A673 (cell line): ENCODE data around the gene USP53. TPM values are rescaled to one million over a fixed set of nuclear protein-coding genes. Genes with fewer than 3 reads are reported as not detected.

Experiments
- BruUV-seq: library from RNA; stranded (reverse); fragments of 400-500 nt; replicated peaks from 2 replicates; lab custom pipeline; 2021; lab: Mats Ljungman, UMichigan
- CTCF ChIA-PET: fragments of 300-600 bp; sonication (Branson Sonifier 250); formaldehyde crosslinking; loops from one replicate; lab custom pipeline; 2022; ENCODE audit warnings: antibody characterized with exemption; lab: Charles Lee
- POLR2A ChIA-PET: fragments of 300-600 bp; sonication (Branson Sonifier 250); formaldehyde crosslinking; loops from one replicate; lab custom pipeline; 2022; ENCODE audit warnings: antibody characterized with exemption; ENCODE audit not compliant: low non-redundant PET; lab: Charles Lee
- DNase-seq: peaks from one replicate; pipeline ENCODE4 v3.0.0-alpha.2; 2015; ENCODE audit warnings: low spot score
- H3K27ac ChIP-seq: fragments of 200-600 bp; sonication (generic); 2 replicates; pipeline ENCODE4 v1.5.1; 2016; ENCODE audit warnings: mixed run types, low read depth, mild to moderate bottlenecking, mixed read lengths, antibody characterized with exemption, low read length; ENCODE audit not compliant: poor library complexity, severe bottlenecking
- H3K27me3 ChIP-seq: fragments of 200-600 bp; sonication (generic); replicated peaks from 2 replicates; pipeline ENCODE4 v1.6.1; 2017; ENCODE audit warnings: mixed run types, low read depth, mild to moderate bottlenecking, mixed read lengths, antibody characterized with exemption, low read length; ENCODE audit not compliant: insufficient read depth, poor library complexity
- H3K36me3 ChIP-seq: fragments of 200-600 bp; sonication (generic); 2 replicates; pipeline ENCODE4 v1.6.1; 2016; ENCODE audit warnings: mixed run types, mild to moderate bottlenecking, mixed read lengths, antibody characterized with exemption, low read length; ENCODE audit not compliant: insufficient read depth, poor library complexity, severe bottlenecking
- H3K4me1 ChIP-seq: fragments of 200-600 bp; sonication (generic); 2 replicates; pipeline ENCODE4 v1.6.1; 2017; ENCODE audit warnings: mixed run types, mild to moderate bottlenecking, mixed read lengths, antibody characterized with exemption, low read length; ENCODE audit not compliant: insufficient read depth, poor library complexity, severe bottlenecking
- H3K4me3 ChIP-seq: fragments of 200-600 bp; sonication (generic); 2 replicates; pipeline ENCODE4 v1.5.1; 2016; ENCODE audit warnings: low read depth, mixed run types, mild to moderate bottlenecking, mixed read lengths, low read length; ENCODE audit not compliant: poor library complexity, severe bottlenecking
- H3K9me3 ChIP-seq: fragments of 200-600 bp; sonication (generic); 2 replicates; pipeline ENCODE4 v1.6.1; 2016; ENCODE audit warnings: mixed run types, low read depth, mild to moderate bottlenecking, mixed read lengths, antibody characterized with exemption, low read length; ENCODE audit not compliant: poor library complexity, severe bottlenecking
- EZH2 ChIP-seq: fragments of 200-600 bp; sonication (generic); IDR thresholded peaks from 2 replicates; pipeline ENCODE4 v1.6.1; 2017; ENCODE audit warnings: borderline replicate concordance, low read depth, mild to moderate bottlenecking, mixed read lengths, antibody characterized with exemption, low read length; ENCODE audit not compliant: poor library complexity, severe bottlenecking
- intact Hi-C: fragments of 100-400 bp; cut with micrococcal nuclease; formaldehyde crosslinking; loops from one replicate; pipeline ENCODE4 v1.10.0; 2022; ENCODE audit not compliant: unreplicated experiment
- total RNA-seq: library from RNA; stranded (reverse); gene quantifications from 2 replicates; pipeline ENCODE4 v1.2.3, GENCODE V29; 2021
- TF ChIP-seq, protein P1 (sequence below): fragments of 300-800, 200-600 bp; sonication (generic); conservative IDR thresholded peaks from 2 replicates; pipeline ENCODE4 v1.5.1; 2017; ENCODE audit warnings: low read depth, mild to moderate bottlenecking, antibody characterized with exemption, low read length, moderate library complexity, mixed read lengths

Gene USP53
- total RNA-seq, 1 experiment from 2014 or later, result 12.2 TPM

- Histone ChIP-seq H3K9me3 (no peaks in the 10 kb centered on the region), H3K4me1 (peaks cover 12% of the 10 kb centered on the region), H3K27ac (no peak overlapping the region), H3K36me3 (no peaks in the 10 kb centered on the region), H3K4me3 (no peak overlapping the region), H3K27me3 (no peaks in the 10 kb centered on the region)
- DNase-seq, result no peak
- no TSS peak for BruUV-seq
- intact Hi-C loops, result no loop called here
- TF ChIP-seq, protein P1, sequence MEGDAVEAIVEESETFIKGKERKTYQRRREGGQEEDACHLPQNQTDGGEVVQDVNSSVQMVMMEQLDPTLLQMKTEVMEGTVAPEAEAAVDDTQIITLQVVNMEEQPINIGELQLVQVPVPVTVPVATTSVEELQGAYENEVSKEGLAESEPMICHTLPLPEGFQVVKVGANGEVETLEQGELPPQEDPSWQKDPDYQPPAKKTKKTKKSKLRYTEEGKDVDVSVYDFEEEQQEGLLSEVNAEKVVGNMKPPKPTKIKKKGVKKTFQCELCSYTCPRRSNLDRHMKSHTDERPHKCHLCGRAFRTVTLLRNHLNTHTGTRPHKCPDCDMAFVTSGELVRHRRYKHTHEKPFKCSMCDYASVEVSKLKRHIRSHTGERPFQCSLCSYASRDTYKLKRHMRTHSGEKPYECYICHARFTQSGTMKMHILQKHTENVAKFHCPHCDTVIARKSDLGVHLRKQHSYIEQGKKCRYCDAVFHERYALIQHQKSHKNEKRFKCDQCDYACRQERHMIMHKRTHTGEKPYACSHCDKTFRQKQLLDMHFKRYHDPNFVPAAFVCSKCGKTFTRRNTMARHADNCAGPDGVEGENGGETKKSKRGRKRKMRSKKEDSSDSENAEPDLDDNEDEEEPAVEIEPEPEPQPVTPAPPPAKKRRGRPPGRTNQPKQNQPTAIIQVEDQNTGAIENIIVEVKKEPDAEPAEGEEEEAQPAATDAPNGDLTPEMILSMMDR, result no peak
- no peak for TF ChIP-seq EZH2
- ChIA-PET CTCF (no interaction called here), POLR2A (no interaction called here)
Measured at GRCh38 chr4:119209586-119209985, 2.9 kb upstream of the USP53 start.

GRCh38 chr4:119210775-119211174 lies 1.7 kb upstream of the USP53 start:
- no TSS peak for BruUV-seq
- Histone ChIP-seq H3K27me3 (no peaks in the 10 kb centered on the region), H3K4me1 (peaks cover 12% of the 10 kb centered on the region), H3K4me3 (no peak overlapping the region), H3K36me3 (no peaks in the 10 kb centered on the region), H3K9me3 (no peaks in the 10 kb centered on the region), H3K27ac (no peak overlapping the region)
- intact Hi-C loops, result loop anchor here (5.0 kb wide), 1 partner anchor 168 kb away; no protein-coding TSS in a partner anchor
- TF ChIP-seq, protein P1, result no peak
- no peak for TF ChIP-seq EZH2
- no peak for DNase-seq
- ChIA-PET CTCF (no interaction called here), POLR2A (no interaction called here)

DNA sequence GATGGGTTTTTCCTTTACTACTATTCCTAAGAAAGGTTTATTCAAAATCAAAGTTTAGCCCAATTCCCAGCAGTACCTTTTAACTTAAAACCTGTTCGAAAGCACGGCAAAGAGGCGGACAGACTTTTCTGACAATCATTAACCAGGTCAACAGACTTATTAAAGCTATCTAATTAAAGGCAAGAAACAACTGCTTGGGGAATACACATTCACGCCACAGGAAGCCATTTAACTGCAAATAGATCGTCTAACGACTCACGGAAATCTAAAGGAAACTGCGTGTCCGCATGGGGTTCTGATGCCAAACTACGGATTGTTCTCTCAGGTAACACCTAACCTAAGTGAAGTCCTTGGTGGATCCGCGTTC lies 663 bp upstream of the USP53 start:
- intact Hi-C loops, result loop anchor here (5.0 kb wide), 1 partner anchor 170 kb away; no protein-coding TSS in a partner anchor
- Histone ChIP-seq H3K9me3 (no peaks in the 10 kb centered on the region), H3K4me3 (peak overlapping the region; percentile 62), H3K27ac (peak overlapping the region; percentile 77), H3K4me1 (peaks cover 6% of the 10 kb centered on the region), H3K36me3 (no peaks in the 10 kb centered on the region), H3K27me3 (no peaks in the 10 kb centered on the region)
- ChIA-PET CTCF (no interaction called here), POLR2A (interaction anchor here (0.5 kb wide), 1 partner anchor 53 kb away, joined by 3 read pairs; no protein-coding TSS in a partner anchor)
- no peak for TF ChIP-seq EZH2
- TF ChIP-seq, protein P1, result no peak
- TSS peak; percentile 97 for BruUV-seq
- no peak for DNase-seq
